HG03045 (cell line): ENCODE results near the gene ANKMY2.

ENCODE experiments used
- ATAC-seq: cut with Tn5 transposase; IDR thresholded peaks from one replicate; pipeline ENCODE4 v1.9.1; 2021; ENCODE audit warnings: mild to moderate bottlenecking, moderate library complexity; ENCODE audit not compliant: unreplicated experiment

Gene ANKMY2

GRCh38 chr7:16585540-16585939 is 60.0 kb downstream of the ANKMY2 start:
- ATAC-seq, result no peak

GRCh38 chr7:16583834-16584233 is 61.7 kb downstream of the ANKMY2 start:
- ATAC-seq, result no peak

GRCh38 chr7:16581286-16581685 is 64.3 kb downstream of the ANKMY2 start:
- ATAC-seq, result no peak

GRCh38 chr7:16579216-16579615 is 66.3 kb downstream of the ANKMY2 start:
- no peak for ATAC-seq

GRCh38 chr7:16571941-16572340 is 73.6 kb downstream of the ANKMY2 start:
- no peak for ATAC-seq

- ATAC-seq, result peak; percentile 67
Observed at GRCh38 chr7:16564909-16565426, 80.6 kb downstream of the ANKMY2 start.

- ATAC-seq, result no peak
Observed at GRCh38 chr7:16564023-16564380, 81.6 kb downstream of the ANKMY2 start.

- ATAC-seq, result no peak
Observed at GRCh38 chr7:16563281-16564022, 82.1 kb downstream of the ANKMY2 start.

GRCh38 chr7:16562456-16563220 is 82.9 kb downstream of the ANKMY2 start:
- no peak for ATAC-seq

GRCh38 chr7:16561943-16562342 is 83.6 kb downstream of the ANKMY2 start:
- ATAC-seq, result no peak

- ATAC-seq, result no peak
Observed at GRCh38 chr7:16559497-16560179, 85.9 kb downstream of the ANKMY2 start.

- no peak for ATAC-seq
Observed at GRCh38 chr7:16558761-16559302, 86.7 kb downstream of the ANKMY2 start.

- ATAC-seq, result no peak
Observed at GRCh38 chr7:16556359-16556758, 89.2 kb downstream of the ANKMY2 start.

GRCh38 chr7:16554518-16555236 is 90.9 kb downstream of the ANKMY2 start:
- ATAC-seq, result no peak

GRCh38 chr7:16550671-16551070 is 94.9 kb downstream of the ANKMY2 start:
- no peak for ATAC-seq
